Stimulated activated naive CD4-positive, alpha-beta T cell (primary cell): Measurements from ENCODE around the gene SLC12A7.
"Not testable (repeated sequence)": the region's sequence is repeated elsewhere in the genome, so short reads cannot be mapped to it uniquely, and the experiment has no call there.

ENCODE experiments used
- DNase-seq, 6 experiments: peaks; one replicate each; lab custom pipeline; 2025; lab: John Stamatoyannopoulos, UW

The SLC12A7 gene

GRCh38 chr5:1006656-1007071 is 105.2 kb downstream of the SLC12A7 start:
- DNase-seq, result no peak

DNA sequence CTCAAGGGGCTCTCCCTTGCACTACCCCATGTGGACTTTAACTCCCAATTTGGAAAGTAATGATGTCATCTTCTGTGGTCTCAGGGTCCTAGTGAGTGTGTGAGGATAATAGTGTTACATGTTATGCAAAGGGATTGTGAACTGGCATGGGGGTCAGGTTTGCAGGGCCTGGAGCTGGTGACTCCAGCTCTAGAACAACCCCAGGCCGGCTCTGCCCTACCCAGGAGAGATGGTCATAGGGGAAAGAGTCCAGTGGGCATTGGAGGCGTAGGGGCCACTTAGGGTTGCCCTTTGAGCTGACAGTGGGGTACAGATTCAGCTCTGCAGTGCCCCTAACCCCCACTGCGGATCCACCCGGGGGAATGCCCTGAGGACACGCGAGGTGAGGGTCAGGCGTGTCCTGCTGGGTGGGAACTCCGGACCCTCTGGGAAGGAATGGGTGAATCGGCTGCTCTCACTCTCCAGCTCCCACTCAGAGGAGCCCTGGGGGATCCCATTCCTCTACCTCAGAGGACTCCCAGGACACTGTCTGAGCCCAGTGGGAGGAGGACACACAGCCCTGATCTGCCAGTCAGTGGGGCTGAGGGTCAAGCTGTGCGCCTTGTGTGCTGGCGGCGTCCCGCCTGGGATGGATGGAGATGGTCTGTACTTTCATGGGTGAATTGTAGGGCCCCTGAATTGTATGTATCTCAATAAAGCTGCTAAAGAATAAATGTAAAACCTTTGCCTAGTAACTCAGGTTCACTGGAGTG is 105.8 kb downstream of the SLC12A7 start:
- DNase-seq, result no peak

- DNase-seq, result no peak
Measured at GRCh38 chr5:1005249-1005851, 106.5 kb downstream of the SLC12A7 start.

DNA sequence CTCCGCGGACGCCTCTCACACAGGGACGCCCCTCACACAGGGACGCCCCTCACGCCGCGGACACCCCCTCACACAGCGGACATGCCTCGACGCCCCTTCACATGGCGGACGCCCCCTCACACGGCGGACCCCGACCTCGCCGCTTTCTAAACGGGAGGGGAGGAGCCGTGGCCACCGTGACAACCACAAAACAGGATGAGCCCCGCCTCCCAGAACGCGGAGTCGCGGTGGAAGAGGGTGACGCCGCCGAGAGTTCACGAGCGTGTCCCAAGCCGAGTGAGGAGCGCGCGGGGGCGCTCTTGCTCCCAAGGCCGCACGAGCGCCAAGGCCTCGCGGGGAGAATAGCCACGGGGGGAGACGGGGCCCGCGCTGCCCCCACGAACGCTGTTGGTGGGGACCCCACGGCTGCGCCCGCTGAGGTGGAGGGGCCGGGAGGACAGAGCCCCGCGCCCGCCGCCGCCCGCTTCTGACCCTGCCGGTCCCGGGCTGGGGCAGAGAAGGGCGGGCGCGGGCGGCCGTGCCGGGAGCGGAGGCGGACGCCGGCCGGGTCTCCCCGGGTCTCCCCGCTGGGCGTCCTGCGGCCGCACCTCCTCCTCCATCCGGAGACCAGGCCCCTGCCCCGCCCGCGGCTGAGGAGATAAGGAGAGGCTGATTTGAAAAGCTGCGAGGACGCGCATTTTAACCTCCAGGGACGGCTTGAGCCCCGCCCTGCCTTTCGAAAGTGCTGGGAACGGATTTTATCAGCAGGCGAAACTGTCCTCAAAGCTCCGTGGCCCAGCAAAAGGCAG is 107.2 kb downstream of the SLC12A7 start:
- DNase-seq, result peak; percentile 7 to 55 (median 36)

DNA sequence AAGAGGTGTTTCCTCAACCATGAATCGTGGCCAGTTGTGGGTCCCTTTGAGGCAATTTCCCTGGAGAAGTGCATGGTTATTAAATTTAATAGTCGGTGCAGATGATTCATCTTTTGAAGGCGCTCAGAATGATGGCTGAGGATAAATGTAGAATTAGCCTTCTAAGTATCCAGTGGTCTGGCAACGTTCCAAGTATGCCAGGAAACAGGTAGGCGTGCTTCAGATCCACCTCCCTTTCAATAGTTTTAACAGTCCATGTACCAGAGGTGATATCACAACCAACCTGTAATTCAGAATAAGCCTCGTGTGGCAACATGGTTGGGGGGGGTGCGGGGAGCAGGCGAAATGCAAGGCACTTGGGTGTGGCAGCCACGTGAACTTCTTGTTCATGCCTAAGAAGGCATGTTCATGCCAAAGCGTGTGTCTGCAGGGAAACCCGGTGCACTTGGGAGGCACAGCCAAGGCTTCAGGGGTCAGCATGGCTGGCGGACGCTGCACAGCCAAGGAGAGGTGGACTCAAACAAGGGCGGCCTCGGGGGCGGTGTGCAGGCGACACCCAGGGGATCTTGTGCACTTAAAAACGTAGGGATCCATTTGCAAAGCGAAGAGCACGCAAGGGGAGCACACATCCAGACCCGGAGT is 108.4 kb downstream of the SLC12A7 start:
- DNase-seq, result peak in 4 of 6 experiments; percentile 7 to 47 (median 24)

DNA sequence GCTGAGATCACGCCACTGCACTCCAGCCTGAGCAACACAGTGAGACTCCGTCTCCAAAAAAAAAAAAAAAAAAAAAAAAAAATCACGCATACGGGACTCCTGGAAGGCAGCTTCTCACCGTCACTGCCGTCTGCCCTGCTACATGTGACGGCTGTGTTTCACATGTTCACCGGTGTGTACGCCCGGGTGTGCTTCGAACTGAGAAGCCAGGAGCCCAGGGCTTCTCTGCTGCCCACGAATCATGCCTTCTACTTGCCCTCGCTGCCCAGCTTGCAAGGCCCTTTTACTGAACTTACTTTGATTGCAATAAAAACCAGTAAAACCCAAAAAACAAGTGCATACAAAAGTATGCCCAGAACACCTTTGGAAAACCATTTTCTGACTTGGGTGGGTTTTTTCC is 109.0 kb downstream of the SLC12A7 start:
- no peak for DNase-seq

DNA sequence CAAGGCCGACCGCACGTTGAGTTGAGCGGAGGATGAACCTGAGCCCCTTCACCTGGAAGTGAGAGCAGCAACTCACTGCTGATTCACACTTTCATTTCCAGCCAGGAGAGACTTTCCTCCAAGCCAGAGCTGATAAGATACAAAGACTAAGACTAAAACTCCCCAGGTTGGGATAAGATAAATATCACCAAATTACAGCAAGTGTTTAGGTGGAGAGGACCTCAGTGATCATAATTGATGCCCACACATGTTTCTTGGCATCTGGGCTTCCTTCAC is 109.7 kb downstream of the SLC12A7 start:
- DNase-seq, result no peak

DNA sequence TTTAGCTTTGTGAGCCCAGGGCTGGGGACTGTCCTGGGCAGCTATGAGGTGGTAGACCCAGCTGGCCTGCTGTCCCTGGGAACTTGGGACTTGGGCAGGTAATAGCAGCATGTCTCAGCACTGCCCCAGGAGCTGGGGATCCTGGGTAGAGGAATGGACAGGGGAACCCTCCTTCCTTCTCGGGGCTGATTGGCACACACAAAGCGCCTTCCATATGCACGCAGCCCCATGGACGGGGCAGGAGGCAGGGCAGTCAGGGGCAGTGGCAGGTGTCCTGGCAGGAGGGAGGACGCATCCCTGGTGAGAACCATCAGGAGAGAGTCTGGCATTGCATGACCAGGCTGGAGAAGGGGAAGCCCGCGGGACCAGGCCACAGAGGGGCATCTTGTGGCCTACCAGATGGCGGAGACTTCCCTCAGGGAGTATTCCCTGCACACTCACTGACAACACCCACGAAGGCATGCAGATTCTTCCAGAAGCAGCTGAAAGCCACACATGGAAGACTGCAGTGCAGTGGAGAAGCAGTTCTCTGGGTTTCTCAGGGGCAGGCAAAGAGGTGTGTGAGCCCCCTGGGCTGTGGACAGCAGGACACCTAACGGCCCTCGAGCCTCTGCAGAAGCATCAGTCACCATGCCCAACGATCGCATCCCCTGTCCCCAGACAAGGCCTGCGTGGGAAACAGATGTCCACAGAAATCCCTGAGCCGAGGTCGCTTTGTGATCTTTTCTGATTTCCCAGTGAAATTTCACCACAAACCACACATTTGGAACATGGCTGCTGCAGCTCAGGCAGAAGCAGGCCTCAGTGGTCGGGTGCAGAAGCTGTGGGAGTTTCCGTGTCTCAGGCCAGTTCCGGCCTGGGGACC is 110.2 kb downstream of the SLC12A7 start:
- DNase-seq, result no peak

DNA sequence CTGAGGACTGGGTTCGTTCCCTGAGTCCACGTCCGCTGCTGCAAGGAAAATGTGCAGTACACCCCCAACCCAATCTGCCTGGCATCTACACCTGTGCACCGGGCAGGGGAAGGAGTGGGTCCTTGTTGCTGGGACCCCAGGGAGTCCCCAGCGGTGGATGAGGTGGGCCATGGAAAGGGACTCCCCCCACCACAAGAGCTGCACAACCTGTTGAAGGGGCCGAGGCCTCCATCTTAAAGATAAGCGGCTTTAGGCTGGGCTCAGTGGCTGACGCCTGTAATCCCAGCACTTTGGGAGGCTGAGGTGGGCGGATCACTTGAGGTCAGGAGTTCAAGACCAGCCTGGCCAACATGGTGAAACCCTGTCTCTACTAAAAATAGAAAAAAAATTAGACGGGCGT is 111.0 kb downstream of the SLC12A7 start:
- DNase-seq, result not testable (repeated sequence)
